Effector CD8-positive, alpha-beta T cell (primary cell): Measurements from ENCODE around the gene MFN2.

ENCODE experiments used
- DNase-seq: peaks from one replicate; lab custom pipeline; 2025; lab: John Stamatoyannopoulos, UW

Gene MFN2

DNA sequence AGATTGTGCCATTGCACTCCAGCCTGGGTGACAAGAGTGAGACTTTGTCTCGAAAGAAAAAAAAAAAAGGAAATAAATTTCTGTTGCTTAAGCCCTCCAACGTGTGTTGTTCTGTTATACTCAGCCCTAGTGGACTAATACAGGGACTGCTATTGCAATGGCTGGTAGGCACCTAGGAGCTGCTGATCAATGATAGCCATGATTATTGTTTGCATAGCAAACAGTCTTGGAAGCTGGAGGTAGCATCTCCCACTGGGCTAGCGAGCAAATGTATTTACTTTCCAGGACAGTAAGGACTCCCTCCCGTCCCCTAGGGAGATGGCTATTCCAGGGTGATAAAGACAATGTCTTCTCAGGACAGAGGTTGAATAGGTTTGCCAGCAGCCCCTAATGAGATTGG lies 69.4 kb downstream of the MFN2 start:
- no peak for DNase-seq

DNA sequence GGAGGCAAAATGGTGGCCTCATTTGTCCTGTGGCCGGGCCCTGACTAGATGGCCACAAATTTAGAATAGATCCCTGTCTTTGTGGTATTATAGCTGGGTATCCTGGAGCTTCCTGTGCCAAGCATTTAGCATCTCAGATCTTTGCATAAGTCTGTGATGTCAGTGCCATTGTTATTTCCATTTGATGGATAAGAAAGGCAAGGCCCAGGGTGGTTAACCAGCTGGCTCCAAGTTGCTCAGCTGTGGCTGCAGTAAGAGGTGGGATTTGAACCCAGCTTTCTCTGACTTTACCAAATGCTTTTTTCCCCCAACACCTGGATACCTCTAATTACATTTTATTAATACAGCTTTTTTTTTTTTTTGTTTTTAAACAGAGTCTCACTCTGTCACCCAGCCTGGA lies 71.1 kb downstream of the MFN2 start:
- DNase-seq: no peak

DNA sequence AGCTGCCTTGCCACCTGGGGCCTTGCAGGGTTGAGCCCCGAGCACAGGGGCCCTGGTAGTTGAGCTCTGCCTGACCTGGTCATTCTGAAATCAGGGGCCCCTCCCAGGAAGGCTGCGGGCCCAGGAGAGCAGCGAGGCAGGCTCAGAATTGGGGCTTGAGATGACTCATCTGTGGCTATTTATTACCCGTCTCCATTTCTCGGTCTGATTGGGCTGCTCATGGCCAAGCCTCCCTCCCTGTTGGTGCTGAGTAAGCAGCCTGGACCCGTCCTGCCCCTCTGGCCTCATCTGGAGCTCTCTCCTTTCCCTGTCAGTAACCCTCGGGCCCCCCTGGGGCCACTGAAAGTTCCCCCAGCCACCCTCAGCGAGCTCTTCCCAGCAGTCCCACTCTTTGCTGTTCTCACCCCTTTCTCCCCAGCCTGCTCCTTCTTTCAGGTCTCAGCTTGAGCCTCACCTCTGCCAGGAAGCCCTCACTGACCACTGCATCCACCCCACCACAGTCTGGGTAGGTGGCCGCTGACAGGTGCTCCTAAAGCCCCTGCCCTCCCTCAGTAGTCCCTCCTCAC lies 71.8 kb downstream of the MFN2 start:
- no peak for DNase-seq

DNA sequence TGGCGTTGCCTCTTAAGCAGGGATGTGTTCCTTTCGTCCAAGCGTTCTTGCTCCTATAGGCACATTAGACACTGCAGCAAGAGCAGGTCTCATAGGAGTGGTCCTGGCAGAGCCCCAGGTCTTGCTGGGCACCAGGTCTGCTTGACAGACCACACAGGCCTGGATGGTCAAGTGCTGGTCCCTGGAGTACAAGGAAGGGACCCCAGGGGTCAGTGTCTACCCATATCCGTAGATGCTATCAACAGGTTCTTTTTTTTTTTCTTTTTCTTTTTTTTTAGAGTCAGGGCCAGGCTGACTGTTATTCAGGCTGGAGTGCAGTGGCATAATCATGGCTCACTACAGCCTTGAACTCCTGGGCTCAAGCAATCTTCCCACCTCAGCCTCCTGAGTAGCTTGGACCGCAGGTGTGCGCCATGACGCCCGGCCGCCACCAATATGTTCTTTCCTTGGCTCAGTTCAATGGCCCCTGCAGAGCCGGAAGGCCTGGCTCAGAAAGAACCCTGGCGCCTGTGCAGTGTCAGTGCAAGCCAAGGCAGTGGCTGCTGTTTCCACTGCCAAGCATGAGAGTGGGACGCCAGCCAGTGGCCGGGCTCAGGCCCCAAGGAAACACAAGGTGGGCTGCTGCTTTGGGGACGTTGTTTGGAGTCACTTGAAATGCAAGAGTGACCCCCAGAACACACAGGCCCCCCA lies 72.9 kb downstream of the MFN2 start:
- no peak for DNase-seq

DNA sequence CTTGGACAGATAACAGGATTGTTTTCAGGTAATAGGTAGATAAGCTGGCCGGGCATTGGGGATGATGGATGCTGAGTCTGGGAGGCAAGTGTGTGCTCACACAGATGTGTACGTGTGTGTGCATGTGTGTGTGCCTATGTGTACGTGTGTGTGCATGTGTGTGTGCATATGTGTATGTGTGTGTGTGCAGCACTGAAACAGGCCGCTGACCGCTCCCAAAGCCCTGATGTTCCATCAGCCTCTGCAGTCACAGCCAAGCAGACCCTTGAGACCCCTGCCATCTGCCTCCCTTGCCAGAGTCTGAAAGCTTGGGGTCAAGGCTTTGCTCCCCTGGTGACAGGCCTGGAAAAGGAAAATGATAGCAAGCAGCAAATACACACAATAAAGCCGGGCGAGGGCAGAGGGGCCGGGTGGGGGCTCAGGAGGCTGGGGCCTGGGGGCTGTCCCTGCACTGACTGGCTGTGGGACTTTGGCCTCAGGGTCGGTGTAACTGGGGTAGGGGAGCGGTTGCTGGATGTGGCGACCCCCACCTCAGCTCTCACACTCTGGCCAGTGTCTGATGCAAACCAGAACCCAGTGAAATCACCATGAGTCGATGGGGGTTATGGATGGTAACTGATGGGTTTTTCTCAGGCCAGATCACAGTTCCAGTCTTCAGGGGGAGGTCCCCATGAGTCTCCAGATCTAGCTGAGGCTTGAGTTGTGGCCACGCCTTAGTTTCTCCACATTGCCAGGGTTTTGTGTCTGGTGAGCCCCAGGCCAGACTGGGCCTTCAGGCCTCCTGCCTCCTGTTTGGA lies 73.7 kb downstream of the MFN2 start:
- no peak for DNase-seq

DNA sequence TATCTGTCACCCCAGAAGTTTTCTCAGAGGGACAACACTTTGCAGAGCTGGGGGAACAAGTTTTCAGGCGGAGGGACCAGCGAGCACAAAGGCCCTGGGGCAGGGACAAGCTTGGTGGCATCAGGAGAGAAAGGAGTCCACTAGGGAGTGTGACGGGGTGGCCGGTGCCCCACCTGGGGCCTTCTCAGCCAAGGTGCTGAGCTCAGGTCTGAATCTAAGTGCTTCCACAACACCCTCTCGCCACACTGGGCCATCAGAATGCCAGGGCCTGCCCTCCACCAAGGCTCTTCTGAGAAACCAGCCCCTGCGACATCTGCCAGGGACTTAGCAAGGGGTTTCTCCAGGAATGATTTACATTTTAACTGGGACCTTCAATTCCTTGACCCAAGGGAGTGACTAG lies 75.0 kb downstream of the MFN2 start:
- DNase-seq: no peak

DNA sequence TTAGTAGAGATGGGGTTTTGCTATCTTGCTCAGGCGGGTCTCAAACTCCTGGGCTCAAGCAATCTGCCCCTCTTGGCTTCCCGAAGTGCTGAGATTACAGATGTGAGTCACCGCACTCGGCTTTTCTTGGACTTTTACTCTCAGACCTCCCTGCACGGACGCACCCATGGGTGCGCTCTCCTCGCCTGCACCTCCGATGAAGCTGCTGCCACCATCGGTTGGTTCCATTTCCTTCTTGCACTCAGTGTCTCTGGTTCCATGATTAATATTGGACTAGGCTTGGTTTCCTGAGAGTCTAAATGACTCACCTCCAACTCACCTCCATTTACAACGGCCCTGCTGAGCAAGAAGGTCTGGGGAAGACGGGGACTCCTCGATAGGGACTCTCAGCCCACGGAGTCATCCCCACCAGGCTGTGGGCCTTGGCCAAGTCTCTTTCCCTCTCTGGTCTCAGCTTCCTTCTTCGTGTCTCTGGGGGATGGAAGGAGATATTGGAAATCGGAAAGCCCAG lies 76.1 kb downstream of the MFN2 start:
- no peak for DNase-seq

DNA sequence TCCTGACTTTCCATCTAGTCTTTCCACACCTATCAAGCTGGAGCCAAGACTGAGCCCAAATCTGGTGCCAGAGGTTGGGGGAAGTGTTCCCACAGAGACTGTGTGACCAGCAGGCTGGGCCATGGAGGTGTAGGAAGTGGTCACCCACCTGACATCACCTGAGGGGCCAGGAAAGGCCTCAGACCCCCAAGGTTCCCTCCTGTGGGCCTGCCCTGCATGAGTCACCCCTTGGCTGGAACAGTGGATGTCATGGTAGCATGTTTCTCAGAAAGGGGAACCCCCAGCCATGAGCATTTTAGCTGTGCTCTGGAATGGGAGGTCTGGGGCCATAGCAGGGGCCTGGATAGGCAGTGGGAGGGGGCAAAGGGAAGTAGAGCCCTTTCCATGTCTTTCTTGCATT lies 77.1 kb downstream of the MFN2 start:
- no peak for DNase-seq

DNA sequence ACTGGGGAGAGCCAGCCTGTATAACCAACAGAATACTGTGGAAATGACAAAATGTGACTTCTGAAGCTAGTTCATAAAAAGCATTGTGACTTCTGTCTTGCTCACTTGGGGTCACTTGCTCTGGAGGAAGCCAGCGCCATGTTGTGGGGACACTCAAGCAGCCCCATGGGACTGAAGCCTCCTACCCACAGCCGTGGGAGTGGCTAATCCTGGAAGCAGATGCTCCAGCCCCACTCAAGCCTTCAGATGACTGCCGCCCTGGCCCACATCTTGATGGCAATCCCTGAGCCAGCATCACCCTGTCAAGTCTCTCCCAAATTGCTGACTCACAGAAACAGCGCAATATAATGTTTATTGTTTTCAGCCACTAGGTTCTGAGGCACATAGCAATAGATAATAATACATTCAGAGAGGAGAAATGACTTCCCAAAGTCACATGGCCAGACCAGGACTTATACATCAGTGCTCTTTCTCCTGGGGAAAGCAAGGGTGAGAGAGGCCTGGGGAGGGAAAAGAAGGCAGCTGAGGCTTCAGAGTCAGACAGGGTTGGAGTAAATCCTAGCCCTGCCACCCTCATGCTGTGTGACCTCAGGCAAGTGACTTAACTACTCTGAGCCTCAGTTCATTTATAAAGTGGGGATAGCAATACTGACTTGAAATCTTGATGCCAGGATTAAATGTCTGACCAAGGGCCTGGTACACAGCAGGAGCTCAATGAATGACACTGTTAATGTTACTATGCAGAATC lies 77.9 kb downstream of the MFN2 start:
- DNase-seq: no peak

DNA sequence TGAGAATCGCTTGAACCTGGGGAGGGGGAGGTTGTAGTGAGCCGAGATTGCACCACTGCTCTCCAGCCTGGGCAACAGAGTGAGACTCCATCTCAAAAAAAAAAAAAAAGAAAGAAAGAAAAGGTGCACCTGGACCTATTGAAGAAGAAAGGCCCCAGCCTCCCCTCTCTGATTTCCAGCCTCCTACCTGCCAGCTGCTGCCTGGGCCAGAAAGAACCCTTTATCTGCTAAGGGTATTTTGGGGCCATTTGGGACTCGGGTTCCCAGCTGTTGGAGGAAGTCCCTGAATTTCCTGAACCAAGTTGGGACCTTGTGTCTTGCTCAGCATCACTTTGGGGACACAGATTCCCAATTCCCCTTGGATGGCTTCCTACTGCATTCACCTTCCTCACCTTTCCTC lies 79.0 kb downstream of the MFN2 start:
- DNase-seq: no peak

DNA sequence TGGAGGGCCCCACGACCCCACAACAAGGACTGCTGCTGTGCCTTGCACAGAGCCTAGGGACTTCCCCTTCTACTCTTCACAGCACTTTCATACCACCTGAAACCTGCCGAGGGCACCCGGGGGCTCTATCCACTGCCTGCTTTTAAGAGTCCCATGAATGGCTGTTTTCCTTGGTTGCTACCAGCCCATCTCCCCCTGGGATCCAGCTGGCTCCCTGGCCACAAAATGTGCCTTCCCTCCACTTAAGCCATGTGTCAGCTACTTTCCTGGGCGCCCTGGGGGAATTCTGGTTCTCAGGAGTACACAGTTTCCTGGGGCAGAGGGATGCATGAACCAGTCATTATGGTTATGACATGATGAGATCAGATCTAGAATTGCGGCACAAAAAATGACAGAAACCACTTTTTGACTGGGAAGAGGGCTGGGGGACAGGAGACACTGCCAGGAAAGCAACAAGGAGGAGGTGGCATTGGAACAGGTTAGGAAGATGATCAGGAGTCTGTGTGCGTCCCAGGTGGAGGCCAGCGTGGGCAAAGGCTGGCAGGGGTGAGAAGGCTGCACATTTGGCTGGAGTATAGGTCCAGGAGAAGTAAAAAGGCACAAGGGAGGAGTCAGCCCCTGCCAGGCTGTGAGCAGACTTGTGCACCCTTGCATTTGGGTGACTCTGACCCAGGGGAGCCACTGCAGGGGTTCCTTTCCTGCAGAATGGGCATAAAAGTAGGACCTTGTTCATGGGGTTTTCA lies 79.6 kb downstream of the MFN2 start:
- DNase-seq: no peak

DNA sequence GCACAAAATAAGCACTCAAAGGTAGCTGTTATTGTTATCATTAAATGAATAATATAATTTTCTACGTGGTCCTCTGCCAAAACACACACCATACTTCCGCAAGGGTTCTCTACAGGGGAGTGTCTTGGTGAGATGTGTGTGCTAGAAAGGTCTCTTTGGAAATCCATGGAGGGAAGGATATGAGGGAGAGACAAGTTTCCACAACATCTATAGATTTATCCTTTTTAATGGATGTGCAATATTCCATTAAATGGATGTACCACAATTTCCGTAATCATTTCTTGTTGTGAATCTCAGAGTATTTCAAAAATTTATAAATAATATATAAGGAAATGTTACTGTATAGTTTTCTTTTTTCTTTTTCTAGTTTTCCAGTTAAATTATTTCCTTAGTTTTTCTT lies 80.3 kb downstream of the MFN2 start:
- no peak for DNase-seq
